Adrenal gland (tissue), 19 donors: Measurements from ENCODE around the gene TAS2R19. TPM values are rescaled to one million over a fixed set of nuclear protein-coding genes. Genes with fewer than 3 reads are reported as not detected.

ENCODE experiments used
- DNase-seq, 7 donors: peaks; one replicate each; pipeline ENCODE4 v3.0.0-alpha.2; 2019 to 2020
- H3K27ac ChIP-seq, 5 donors: fragments of 200-600 bp; sonication (generic) in 4 of 5; 1 replicate in 3 of 5; 2 replicates in 2 of 5; pipeline versions ENCODE4 v1.5.1 to v1.8.0; 2016 to 2020; ENCODE audit warnings: mild to moderate bottlenecking in 1 of 5
- H3K27me3 ChIP-seq: fragments of 200-600 bp; 2 replicates; pipeline ENCODE4 v1.8.0; 2021
- H3K36me3 ChIP-seq, 2 donors: fragments of 200-600 bp; replicated peaks in 1 of 2; 1 replicate in 1 of 2; 2 replicates in 1 of 2; pipeline versions ENCODE4 v1.5.1 to v1.8.0; 2018 to 2022
- H3K4me1 ChIP-seq, 2 donors: fragments of 200-600 bp; replicated peaks in 1 of 2; 1 replicate in 1 of 2; 2 replicates in 1 of 2; pipeline versions ENCODE4 v1.5.1 to v1.8.0; 2018 to 2021
- H3K4me3 ChIP-seq, 4 donors: fragments of 200-600 bp; sonication (generic) in 3 of 4; one replicate each; pipeline ENCODE4 v1.5.1; 2016 to 2018
- H3K9me3 ChIP-seq, 3 donors: fragments of 200-600 bp; sonication (generic) in 1 of 3; replicated peaks in 1 of 3; 1 replicate in 2 of 3; 2 replicates in 1 of 3; pipeline versions ENCODE4 v1.5.1 to v1.8.0; 2016 to 2021
- POLR2A ChIP-seq, 2 donors: fragments of 450-650 bp; IDR thresholded peaks; one replicate each; pipeline ENCODE4 v1.6.1; 2017; ENCODE audit warnings: antibody characterized with exemption in 2 of 2, mild to moderate bottlenecking in 2 of 2, moderate library complexity in 1 of 2
- WGBS, 4 donors: extraction: QIAGEN DNeasy Blood & Tissue Kit in 2 of 4; methylation state at CpG; one replicate each; pipeline versions ENCODE4 v1.1.5 to v1.1.7; 2013 to 2017; 5-methylcytosine and 5-hydroxymethylcytosine counted together
- intact Hi-C, 2 donors: fragments of 100-400 bp; cut with DNase I; formaldehyde crosslinking; loops; one replicate each; pipeline versions ENCODE4 v1.14.1 to v1.15.0; 2022 to 2023
- long read RNA-seq, 10 donors: library from polyadenylated mRNA in 3 of 10; unstranded in 2 of 10; stranded (forward) in 1 of 10; transcript quantifications; one replicate each; pipeline ENCODE4 v2.0.0 and lab custom pipeline, GENCODE V29; 2021 to 2026
- polyA plus RNA-seq, 3 donors: library from polyadenylated mRNA; stranded (reverse); fragments of 200-250 nt in 2 of 3; fragments of 350-450 nt in 1 of 3; fragmentation: Illumina TruSeq in 1 of 3; extraction: RNeasy Lipid Tissue Mini Kit (QIAGEN cat#74804) in 1 of 3; gene quantifications; one replicate each; pipeline ENCODE4 v1.2.3, GENCODE V29; 2013 to 2014
- total RNA-seq, 9 donors: library from RNA; depleted of rRNA in 4 of 9; stranded (reverse); fragments of >200 nt in 4 of 9; fragments of 120-200 nt in 1 of 9; fragmentation: NEBNext Ultra II Directional in 1 of 9; extraction: Animal tissue kit (Norgen Biotek cat#: 25700) in 1 of 9; gene quantifications; one replicate each; pipeline versions ENCODE4 v1.1.0 to v1.2.4, GENCODE V29; 2013 to 2023
- TF ChIP-seq, protein P1 (sequence below), 6 experiments: fragments of 450-650 bp in 4 of 6; fragments of 200-600 bp in 2 of 6; sonication (generic) in 1 of 6; IDR thresholded peaks; 1 replicate in 5 of 6; 2 replicates in 1 of 6; pipeline versions ENCODE4 v1.5.1 to v1.8.0; 2016 to 2021; ENCODE audit warnings: antibody characterized with exemption in 6 of 6, mild to moderate bottlenecking in 2 of 6, moderate library complexity in 1 of 6
- donor health status: healthy with polysubstance abuse.
- donor health status: Bipolar disorder and iron deficiency.
- donor health status: DM: yes; HTN: yes; CAD: no.
- donor health status: DM: no; HTN: no; CAD: no.
- donor health status: DM: no; HTN: no; CAD: no.
- donor health status: DM: yes; HTN: yes; CAD: no.

TAS2R19 gene, protein sequence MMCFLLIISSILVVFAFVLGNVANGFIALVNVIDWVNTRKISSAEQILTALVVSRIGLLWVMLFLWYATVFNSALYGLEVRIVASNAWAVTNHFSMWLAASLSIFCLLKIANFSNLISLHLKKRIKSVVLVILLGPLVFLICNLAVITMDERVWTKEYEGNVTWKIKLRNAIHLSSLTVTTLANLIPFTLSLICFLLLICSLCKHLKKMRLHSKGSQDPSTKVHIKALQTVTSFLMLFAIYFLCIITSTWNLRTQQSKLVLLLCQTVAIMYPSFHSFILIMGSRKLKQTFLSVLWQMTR
- total RNA-seq: 10 to 100 TPM in 1 of 9 donors, 1 to 10 TPM in 6, under 1 TPM in 1, not detected in 1; 0.41 to 18.9 (median 3.9) TPM
- polyA plus RNA-seq: under 1 TPM in 2 of 3 donors, not detected in 1; 0.48 to 0.54 TPM
- long read RNA-seq, donor 1: 0 reads
- long read RNA-seq, donor 2, partial matches to known transcripts: 0 of 1 reads
- long read RNA-seq, donor 2, other reads (novel, unspliced or antisense): 0 of 1 reads
- long read RNA-seq, donor 3: 0 reads
- long read RNA-seq, donor 4: 0 reads
- long read RNA-seq, donor 5: 0 reads
- long read RNA-seq, donor 6: 0 reads
- long read RNA-seq, donor 7: 0 reads
- long read RNA-seq, donor 8, partial matches to known transcripts: 0 of 1 reads
- long read RNA-seq, donor 8, other reads (novel, unspliced or antisense): 0 of 1 reads
- long read RNA-seq, donor 9: 0 reads
- long read RNA-seq, donor 10, partial matches to known transcripts: 0 of 1 reads
- long read RNA-seq, donor 10, other reads (novel, unspliced or antisense): 0 of 1 reads

DNA sequence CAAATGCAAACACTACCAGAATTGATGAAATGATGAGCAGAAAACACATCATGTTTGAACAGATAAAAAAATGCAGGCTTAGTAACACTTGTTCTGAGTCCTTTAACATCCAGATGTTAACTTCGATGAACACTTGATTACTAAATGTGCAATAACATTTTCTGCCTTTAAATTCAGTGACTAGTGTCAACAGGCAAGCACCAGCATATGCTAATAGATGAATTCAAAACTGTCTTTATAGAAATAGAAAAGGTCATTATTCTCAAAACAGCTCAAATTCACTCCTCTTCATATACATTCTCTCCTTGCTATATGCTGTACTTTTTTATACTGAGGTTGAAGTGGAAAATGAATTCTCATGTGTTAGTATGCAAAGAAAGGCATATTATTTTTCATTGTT, at the start of gene TAS2R19:
Gene TAS2R19, minus strand, starts transcription at position 101 of the 400 bp plus-strand sequence. Its CDS starts 49 bp downstream, at position 52.
- intact Hi-C loops: no loop called here
- Histone ChIP-seq H3K36me3 (no peaks in the 10 kb centered on the region), H3K27me3 (no peaks in the 10 kb centered on the region), H3K4me1 (no peaks in the 10 kb centered on the region), H3K4me3 (no peak within 1 kb of the TSS), H3K9me3 (no peaks in the 10 kb centered on the region), H3K27ac (no peak within 1 kb of the TSS)
- TF ChIP-seq, protein P1, sequence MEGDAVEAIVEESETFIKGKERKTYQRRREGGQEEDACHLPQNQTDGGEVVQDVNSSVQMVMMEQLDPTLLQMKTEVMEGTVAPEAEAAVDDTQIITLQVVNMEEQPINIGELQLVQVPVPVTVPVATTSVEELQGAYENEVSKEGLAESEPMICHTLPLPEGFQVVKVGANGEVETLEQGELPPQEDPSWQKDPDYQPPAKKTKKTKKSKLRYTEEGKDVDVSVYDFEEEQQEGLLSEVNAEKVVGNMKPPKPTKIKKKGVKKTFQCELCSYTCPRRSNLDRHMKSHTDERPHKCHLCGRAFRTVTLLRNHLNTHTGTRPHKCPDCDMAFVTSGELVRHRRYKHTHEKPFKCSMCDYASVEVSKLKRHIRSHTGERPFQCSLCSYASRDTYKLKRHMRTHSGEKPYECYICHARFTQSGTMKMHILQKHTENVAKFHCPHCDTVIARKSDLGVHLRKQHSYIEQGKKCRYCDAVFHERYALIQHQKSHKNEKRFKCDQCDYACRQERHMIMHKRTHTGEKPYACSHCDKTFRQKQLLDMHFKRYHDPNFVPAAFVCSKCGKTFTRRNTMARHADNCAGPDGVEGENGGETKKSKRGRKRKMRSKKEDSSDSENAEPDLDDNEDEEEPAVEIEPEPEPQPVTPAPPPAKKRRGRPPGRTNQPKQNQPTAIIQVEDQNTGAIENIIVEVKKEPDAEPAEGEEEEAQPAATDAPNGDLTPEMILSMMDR (IDR thresholded peaks at IDR 0.05): no peak
- no peak for TF ChIP-seq POLR2A (IDR thresholded peaks at IDR 0.05)
- DNase-seq: no peak
- WGBS, 4 donors: 83 to 96% (median 94%) methylated on average over 1 of the region's 1 CpG

DNA sequence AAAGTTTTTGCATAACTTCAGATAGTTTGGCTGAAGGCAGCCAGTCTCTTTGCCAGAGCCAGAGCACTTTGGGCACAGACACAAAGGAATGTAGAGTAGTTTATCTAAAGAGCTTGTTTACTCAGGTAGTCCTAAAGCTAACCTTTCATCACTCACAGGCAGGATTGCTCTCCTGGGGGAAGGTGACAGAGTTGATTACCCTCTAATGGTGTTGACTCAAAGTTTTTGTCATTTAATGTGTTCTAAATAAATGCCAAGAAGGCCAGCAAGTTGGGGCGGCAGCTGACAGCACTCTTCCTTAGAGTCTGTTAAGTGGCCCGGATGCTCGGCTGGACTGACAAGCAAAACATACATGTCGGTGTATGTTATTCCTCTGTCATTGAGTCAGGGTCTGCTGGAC, 49.0 kb upstream of the TAS2R19 start:
- Histone ChIP-seq H3K4me3 (no peak overlapping the region), H3K36me3 (no peaks in the 10 kb centered on the region), H3K27ac (peak overlapping the region in 3 of 5 donors; percentile 3 to 21 (median 13)), H3K4me1 (peaks cover 8 to 23% of the 10 kb centered on the region in 2 donors), H3K27me3 (no peaks in the 10 kb centered on the region), H3K9me3 (no peaks in the 10 kb centered on the region)
- no peak for TF ChIP-seq POLR2A (IDR thresholded peaks at IDR 0.05)
- TF ChIP-seq, protein P1 (IDR thresholded peaks at IDR 0.05): no peak
- WGBS, 4 donors: 48 to 68% (median 63%) methylated on average over 4 of the region's 4 CpGs
- intact Hi-C loops: no loop called here
- no peak for DNase-seq

DNA sequence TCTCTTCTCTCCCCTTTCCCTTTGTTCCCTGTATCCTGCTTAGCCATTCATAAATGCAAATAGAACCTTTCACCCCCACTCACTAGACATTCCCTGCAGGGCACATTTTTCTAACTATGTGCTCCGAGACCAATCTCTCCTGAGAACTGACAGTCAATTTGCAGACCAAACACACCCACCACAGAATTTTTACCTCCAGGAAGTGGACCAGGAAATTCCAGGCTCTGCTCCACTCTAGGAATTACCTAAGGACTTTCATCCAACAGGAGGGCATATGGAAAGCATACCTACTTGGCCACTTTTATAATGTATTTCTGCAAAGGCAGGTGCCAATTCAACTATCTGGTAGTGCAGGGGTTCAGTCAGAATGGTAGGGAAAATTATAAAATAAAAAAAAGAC, 48.6 kb upstream of the TAS2R19 start:
- no peak for DNase-seq
- no peak for TF ChIP-seq POLR2A (IDR thresholded peaks at IDR 0.05)
- TF ChIP-seq, protein P1 (IDR thresholded peaks at IDR 0.05): no peak
- Histone ChIP-seq H3K4me3 (no peak overlapping the region), H3K9me3 (no peaks in the 10 kb centered on the region), H3K36me3 (no peaks in the 10 kb centered on the region), H3K4me1 (peaks cover 8 to 23% of the 10 kb centered on the region in 2 donors), H3K27ac (peak overlapping the region in 2 of 5 donors; percentile 13 to 21), H3K27me3 (no peaks in the 10 kb centered on the region)
- intact Hi-C loops: no loop called here
- WGBS, 4 donors: 37 to 75% (median 47%) methylated on average over 1 of the region's 1 CpG; no CpG with 5 or more reads in 1 of the 4 donors

DNA sequence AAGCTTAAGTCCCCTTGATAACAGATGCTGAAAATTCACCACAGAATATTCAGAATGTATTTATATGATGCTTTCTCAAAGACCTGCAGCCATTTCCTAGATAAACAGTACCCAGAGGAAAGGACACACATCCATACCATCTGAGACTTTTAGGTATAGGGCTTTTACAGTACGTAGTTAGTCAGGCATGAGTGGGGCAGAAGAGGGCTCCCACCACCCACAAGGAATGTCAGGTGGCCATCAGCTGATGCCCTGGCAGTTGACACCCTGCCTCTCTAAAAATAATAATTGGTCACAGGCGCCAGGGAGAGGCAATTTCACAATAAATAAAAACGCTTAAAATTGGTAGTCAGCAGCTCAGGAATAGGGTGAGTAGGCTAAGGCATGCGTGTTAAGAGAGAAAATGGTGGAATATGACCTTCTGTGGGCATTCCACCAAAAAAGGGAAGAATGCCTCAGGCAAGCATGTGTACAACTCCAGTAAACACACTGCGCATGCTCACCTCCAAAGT, 47.5 kb upstream of the TAS2R19 start:
- DNase-seq: no peak
- TF ChIP-seq POLR2A (IDR thresholded peaks at IDR 0.05): no peak
- TF ChIP-seq, protein P1 (IDR thresholded peaks at IDR 0.05): no peak

More for the DNA sequence above, 47.5 kb upstream of the TAS2R19 start:
- H3K4me1 ChIP-seq: peaks cover 8 to 23% of the 10 kb centered on the region in 2 donors
- no peaks in the 10 kb centered on the region for H3K36me3 ChIP-seq
- 78 to 89% (median 82%) methylated on average over 5 of the region's 5 CpGs for whole genome bisulfite sequencing, 4 donors
- no peaks in the 10 kb centered on the region for H3K27me3 ChIP-seq
- H3K27ac ChIP-seq: peak overlapping the region in 2 of 5 donors; percentile 19 to 66
- no peaks in the 10 kb centered on the region for H3K9me3 ChIP-seq
- no peak overlapping the region for H3K4me3 ChIP-seq
- intact Hi-C loops: no loop called here
